ENCODE measurements around the gene CNTNAP5. TPM values are rescaled to one million over a fixed set of nuclear protein-coding genes. Genes with fewer than 3 reads are reported as not detected.

The CNTNAP5 gene
- total and polyA plus RNA-seq, 2 of the 8 experiments (the other 6 are each of a cell fraction or from before 2014, with no cell fraction given): 0.11 to 0.76 TPM

DNA sequence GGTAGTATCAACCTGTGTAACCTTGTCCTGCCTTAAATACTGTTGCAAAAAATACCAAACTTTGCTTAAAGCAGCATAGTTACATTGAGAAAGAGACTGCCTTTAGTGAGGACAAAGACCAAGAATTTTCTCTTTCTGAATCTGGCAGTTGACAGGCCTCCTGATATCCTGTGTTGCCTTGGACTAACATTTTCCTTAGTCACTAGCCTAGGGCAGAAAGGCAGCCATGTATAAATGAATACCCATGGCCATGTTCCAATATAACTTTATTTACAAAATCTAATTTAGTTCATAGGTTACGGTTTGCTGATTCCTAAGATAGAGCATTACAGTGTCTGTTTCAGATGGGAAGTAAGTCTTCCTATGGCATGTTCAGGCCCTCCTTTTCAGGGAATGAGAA lies 895.4 kb downstream of the CNTNAP5 start (continued):
- TF ChIP-seq SIN3A (conservative IDR thresholded peaks at IDR 0.05 in 1 of 2, IDR thresholded peaks at IDR 0.05 in 1 of 2; ENCODE audit: low read depth in 1 of 2, low read length in 2 of 2) (no peak), BRCA1 (IDR thresholded peaks at IDR 0.05; ENCODE audit: low read depth, low read length) (no peak)

All from H1 (cell line).